HL-60 (cell line): ENCODE results near the gene MED15.

Experiments used
- DNase-seq, 2 experiments: peaks; one replicate each; pipeline ENCODE4 v3.0.0-alpha.2; 2010 to 2020; ENCODE audit warnings: low read depth in 1 of 2, low spot score in 1 of 2
- H3K27ac ChIP-seq: fragments of 250-450 bp; sonication (Bioruptor Pico); replicated peaks from 2 replicates; pipeline ENCODE4 v1.5.1; 2020; ENCODE audit warnings: mild to moderate bottlenecking, moderate library complexity
- H3K27me3 ChIP-seq: fragments of 250-450 bp; sonication (Bioruptor Pico); 2 replicates; pipeline ENCODE4 v1.5.1; 2021; ENCODE audit warnings: mild to moderate bottlenecking, moderate library complexity; ENCODE audit not compliant: insufficient read depth, poor library complexity, severe bottlenecking
- H3K4me3 ChIP-seq: replicated peaks from 2 replicates; pipeline ENCODE4 v1.5.1; 2011; ENCODE audit warnings: mild to moderate bottlenecking, control low read depth, low read length; ENCODE audit not compliant: insufficient read depth
- GABPA ChIP-seq: IDR thresholded peaks from 2 replicates; pipeline ENCODE4 v1.6.1; 2012; ENCODE audit warnings: low read depth
- POLR2AphosphoS5 ChIP-seq: IDR thresholded peaks from 2 replicates; pipeline ENCODE4 v1.6.1; 2012; ENCODE audit warnings: low read depth
- SPI1 ChIP-seq: IDR thresholded peaks from 2 replicates; pipeline ENCODE4 v1.6.1; 2012; ENCODE audit warnings: low read depth, mild to moderate bottlenecking, borderline replicate concordance
- TF ChIP-seq, protein P1 (sequence below): IDR thresholded peaks from 2 replicates; pipeline ENCODE4 v1.6.1; 2012; ENCODE audit warnings: low read depth; ENCODE audit not compliant: insufficient replicate concordance
- TF ChIP-seq, protein P2 (sequence below): IDR thresholded peaks from one replicate; pipeline ENCODE4 v1.5.1; 2011; ENCODE audit warnings: low read length, control low read depth, inconsistent platforms; ENCODE audit not compliant: insufficient read depth

MED15 gene

DNA sequence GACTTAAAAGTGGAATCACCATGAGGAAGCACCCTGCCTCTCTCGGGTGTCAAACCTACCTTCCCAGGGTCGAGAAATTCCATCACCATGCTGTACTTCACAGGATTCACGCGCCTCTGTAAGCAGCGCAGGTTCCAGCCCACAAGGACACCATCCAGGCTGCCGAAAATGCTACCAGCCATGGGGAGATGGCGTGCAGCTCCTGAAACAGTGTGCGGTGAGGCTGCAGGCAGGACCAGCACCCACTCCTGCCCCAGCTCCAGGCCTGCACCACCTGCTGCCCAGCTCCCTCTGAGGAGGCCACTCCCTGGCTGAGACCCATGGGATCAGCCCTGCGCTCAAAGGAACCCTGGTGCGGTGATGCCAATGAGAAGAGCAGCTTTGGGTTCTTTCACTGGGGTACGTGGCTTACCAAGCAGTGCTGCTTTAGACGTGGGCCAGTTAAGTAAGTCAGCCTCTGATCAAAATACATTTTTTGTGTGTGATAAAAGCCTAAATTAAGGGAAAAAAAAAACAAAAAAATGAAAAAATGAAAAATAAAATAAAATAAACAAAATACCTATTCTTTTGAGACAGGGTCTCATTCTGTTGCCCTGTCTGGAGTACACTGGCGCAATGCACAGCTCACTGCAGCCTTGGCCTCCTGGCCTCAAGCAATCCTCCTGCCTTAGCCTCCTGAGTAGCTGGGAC, 115.4 kb downstream of the MED15 start:
- DNase-seq: no peak
- TF ChIP-seq POLR2AphosphoS5: no peak
- TF ChIP-seq, protein P1, sequence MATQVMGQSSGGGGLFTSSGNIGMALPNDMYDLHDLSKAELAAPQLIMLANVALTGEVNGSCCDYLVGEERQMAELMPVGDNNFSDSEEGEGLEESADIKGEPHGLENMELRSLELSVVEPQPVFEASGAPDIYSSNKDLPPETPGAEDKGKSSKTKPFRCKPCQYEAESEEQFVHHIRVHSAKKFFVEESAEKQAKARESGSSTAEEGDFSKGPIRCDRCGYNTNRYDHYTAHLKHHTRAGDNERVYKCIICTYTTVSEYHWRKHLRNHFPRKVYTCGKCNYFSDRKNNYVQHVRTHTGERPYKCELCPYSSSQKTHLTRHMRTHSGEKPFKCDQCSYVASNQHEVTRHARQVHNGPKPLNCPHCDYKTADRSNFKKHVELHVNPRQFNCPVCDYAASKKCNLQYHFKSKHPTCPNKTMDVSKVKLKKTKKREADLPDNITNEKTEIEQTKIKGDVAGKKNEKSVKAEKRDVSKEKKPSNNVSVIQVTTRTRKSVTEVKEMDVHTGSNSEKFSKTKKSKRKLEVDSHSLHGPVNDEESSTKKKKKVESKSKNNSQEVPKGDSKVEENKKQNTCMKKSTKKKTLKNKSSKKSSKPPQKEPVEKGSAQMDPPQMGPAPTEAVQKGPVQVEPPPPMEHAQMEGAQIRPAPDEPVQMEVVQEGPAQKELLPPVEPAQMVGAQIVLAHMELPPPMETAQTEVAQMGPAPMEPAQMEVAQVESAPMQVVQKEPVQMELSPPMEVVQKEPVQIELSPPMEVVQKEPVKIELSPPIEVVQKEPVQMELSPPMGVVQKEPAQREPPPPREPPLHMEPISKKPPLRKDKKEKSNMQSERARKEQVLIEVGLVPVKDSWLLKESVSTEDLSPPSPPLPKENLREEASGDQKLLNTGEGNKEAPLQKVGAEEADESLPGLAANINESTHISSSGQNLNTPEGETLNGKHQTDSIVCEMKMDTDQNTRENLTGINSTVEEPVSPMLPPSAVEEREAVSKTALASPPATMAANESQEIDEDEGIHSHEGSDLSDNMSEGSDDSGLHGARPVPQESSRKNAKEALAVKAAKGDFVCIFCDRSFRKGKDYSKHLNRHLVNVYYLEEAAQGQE: no peak
- no peak for TF ChIP-seq SPI1
- TF ChIP-seq, protein P2, sequence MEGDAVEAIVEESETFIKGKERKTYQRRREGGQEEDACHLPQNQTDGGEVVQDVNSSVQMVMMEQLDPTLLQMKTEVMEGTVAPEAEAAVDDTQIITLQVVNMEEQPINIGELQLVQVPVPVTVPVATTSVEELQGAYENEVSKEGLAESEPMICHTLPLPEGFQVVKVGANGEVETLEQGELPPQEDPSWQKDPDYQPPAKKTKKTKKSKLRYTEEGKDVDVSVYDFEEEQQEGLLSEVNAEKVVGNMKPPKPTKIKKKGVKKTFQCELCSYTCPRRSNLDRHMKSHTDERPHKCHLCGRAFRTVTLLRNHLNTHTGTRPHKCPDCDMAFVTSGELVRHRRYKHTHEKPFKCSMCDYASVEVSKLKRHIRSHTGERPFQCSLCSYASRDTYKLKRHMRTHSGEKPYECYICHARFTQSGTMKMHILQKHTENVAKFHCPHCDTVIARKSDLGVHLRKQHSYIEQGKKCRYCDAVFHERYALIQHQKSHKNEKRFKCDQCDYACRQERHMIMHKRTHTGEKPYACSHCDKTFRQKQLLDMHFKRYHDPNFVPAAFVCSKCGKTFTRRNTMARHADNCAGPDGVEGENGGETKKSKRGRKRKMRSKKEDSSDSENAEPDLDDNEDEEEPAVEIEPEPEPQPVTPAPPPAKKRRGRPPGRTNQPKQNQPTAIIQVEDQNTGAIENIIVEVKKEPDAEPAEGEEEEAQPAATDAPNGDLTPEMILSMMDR: no peak
- no peaks in the 10 kb centered on the region for H3K27me3 ChIP-seq
- H3K4me3 ChIP-seq: no peak overlapping the region
- no peak overlapping the region for H3K27ac ChIP-seq

DNA sequence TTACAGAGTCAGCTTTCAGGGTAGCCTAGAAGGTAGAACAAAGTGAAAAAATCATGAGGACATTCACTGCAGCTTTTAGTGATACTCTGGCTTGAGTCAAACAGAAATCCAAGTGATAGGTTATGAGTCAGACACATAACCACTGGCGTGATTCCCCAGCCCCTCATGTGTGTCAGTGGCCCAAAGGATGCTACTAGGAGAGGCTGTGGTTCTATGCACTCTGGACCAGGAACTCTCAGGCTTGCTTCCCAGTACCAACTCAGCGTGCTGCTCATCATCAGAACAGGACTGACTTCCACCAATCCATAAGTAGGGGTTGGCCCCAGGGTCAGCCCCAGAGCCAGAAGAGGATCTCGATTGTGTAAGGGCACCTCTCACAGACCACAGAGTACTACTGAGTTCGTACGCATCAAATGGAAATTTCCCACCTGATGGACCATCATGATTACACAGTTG, 116.8 kb downstream of the MED15 start:
- Histone ChIP-seq H3K4me3 (no peak overlapping the region), H3K27ac (no peak overlapping the region), H3K27me3 (no peaks in the 10 kb centered on the region)
- TF ChIP-seq POLR2AphosphoS5: no peak
- no peak for DNase-seq

DNA sequence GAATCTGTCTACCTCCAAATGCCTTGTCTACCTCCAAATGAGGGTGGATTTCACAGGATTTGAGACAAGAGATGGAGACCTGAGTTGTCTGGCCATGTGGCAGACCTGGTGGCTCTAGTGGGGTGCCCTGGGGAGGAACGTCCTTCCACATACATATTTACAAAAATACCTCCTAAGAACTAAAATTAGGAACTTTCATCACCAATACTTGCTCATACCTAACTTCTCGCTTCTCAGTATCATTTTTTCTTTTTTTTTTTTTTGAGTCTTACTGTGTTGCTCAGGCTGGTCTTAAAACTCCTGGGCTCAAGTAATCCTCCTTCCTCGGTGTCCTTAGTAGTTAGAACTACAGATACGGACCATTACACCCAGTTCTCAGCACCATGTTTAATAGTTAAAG, 117.9 kb downstream of the MED15 start:
- no peak for DNase-seq
- TF ChIP-seq POLR2AphosphoS5 (no peak), SPI1 (no peak), GABPA (no peak)
- TF ChIP-seq, protein P1: no peak
- TF ChIP-seq, protein P2: no peak
- Histone ChIP-seq H3K27ac (no peak overlapping the region), H3K27me3 (no peaks in the 10 kb centered on the region), H3K4me3 (no peak overlapping the region)

DNA sequence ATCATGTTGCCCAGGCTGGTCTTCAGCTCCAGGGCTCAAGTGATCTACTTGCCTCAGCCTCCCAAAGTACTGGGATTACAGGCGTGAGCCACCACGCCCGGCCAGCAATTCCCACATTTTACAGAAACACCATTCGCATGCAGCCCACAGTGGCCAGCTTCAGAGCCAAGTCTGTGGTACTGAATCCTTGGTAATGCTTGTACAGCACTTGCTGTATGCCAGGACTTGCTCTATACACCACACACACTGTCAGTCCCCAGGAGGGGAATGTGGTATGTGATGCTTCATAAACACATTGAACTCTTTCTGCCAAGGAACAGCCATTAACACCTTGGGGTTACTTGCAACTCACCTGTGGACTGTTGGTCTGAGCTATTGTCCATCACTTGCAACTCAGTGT, 119.4 kb downstream of the MED15 start:
- no peaks in the 10 kb centered on the region for H3K27me3 ChIP-seq
- no peak overlapping the region for H3K4me3 ChIP-seq
- TF ChIP-seq POLR2AphosphoS5: no peak
- TF ChIP-seq, protein P2: no peak
- no peak for TF ChIP-seq GABPA
- H3K27ac ChIP-seq: no peak overlapping the region
- no peak for DNase-seq
